ENCODE measurements around the gene CDHR2.
A peak's percentile ranks its signal among the peaks of the same experiment; 100 is the strongest.

The CDHR2 gene

DNA sequence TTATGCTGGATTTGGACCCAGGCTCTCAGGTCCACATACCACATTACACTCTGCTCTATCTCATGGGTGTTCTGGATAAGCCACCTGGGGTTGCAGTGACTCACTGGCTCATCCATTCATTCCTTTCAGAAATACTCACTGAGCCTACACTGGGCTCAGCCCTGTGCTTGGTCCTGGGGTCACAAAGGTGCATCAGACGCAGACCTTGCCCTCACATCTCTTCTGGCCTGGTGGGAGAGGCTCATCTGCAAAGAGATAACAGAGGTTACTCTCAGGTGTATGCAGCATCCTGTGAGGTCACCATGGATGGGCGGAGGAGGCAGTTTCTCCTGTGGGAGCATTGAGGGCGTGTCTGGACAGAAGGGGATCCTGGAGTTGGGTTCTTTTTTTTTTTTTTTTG lies 12.1 kb downstream of the CDHR2 start:
- intact Hi-C loops (cut with DNase I): no loop called here
- no peak for DNase-seq

DNA sequence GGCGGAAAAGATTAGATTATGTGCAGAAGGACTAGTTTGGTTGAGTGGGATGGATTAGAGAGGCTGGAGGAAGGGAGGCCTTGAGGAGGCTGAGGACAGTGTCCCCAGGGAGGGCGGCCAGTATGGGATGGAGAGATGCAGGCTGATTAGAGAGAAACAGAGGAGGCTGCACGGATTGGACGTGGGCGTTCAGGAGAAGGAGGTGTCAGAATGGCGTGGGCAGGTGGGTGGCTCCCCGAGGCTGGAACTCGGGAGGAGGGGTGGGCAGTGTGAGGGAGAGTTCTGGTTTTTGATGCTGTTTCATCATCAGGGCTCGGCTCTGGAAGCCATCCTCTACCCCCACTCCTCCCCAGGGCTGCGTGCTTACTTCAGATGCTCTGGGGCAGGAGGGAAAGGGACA lies 13.0 kb downstream of the CDHR2 start:
- intact Hi-C loops (cut with DNase I): no loop called here
- no peak for DNase-seq

DNA sequence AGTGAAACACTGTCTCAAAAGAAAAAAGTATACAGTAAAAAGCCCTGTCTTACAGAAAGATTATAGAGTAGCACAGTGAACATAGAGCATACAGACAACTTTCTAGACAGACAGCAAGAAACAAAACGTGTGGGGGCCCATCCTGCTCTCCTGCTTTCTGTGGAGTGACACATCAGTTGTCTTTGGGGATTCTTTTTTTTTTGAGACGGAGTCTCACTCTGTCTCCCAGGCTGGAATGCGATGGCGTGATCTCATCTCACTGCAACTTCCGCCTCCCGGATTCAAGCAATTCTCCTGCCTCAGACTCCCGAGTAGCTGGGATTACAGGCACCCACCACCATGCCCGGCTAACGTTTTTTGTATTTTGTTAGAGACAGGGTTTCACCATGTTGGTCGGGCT lies 14.9 kb downstream of the CDHR2 start:
- DNase-seq: no peak
- intact Hi-C loops (cut with DNase I): no loop called here

DNA sequence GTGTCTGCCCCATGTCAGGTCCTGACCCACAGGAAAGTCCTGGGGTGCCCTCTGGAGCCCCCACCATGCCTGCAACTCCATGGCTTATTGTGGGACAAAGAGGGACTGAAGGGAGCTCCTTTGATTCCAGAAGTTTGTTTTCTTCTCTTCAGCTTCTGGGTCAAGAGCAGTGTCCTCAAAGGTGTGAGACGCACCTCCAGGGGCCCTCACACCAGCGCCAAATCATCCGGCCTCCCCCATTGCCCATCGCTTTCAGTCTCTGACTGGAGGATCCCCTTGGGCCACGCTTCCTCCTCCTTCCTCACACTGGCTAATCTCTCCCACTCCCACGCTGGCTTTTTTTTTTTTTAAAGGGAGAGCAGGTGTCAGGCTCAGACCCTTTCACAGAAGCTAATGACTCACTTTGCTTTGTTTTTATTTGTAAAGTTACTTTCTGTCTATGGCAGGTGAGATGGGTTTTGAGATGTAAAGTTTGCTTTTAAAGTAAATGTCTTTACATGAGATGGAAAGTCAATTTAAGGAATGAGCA lies 16.7 kb downstream of the CDHR2 start:
- intact Hi-C loops (cut with DNase I): no loop called here
- DNase-seq: no peak

DNA sequence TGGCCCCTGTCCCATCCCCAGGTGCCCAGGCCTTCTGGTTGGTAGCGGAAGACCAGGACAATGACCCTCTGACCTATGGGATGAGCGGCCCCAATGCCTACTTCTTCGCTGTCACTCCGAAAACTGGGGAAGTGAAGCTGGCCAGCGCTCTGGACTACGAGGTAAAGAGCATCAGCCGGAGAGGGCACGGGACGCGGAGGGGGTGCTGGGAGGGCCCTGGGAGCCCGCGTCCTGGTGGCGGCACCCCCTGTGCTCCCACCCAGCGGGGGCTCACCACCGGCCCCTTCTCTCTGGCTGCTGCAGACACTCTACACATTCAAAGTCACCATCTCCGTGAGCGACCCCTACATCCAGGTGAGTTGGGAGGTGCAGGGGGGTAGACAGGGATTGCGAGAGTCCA lies 19.5 kb downstream of the CDHR2 start:
- intact Hi-C loops (cut with DNase I): no loop called here
- no peak for DNase-seq

DNA sequence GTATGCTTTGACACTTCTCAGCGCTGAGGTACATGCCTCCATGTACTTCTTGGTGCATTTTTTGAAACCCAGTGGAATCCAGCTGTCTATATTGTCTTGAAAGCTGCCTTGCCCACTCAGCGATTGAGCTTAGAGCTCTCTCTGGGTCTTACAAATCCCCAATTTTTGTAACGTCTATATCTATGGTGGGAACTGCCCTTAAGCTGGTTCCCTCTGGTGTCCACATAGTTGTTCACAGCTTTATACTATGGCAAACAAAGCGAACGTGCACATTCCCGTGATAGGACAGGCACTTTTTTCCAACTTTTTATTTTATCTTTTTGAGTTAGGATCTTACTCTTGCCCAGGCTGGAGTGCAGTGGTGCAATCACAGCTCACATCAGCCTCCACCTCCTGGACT lies 20.9 kb downstream of the CDHR2 start:
- intact Hi-C loops (cut with DNase I): no loop called here
- DNase-seq: no peak

DNA sequence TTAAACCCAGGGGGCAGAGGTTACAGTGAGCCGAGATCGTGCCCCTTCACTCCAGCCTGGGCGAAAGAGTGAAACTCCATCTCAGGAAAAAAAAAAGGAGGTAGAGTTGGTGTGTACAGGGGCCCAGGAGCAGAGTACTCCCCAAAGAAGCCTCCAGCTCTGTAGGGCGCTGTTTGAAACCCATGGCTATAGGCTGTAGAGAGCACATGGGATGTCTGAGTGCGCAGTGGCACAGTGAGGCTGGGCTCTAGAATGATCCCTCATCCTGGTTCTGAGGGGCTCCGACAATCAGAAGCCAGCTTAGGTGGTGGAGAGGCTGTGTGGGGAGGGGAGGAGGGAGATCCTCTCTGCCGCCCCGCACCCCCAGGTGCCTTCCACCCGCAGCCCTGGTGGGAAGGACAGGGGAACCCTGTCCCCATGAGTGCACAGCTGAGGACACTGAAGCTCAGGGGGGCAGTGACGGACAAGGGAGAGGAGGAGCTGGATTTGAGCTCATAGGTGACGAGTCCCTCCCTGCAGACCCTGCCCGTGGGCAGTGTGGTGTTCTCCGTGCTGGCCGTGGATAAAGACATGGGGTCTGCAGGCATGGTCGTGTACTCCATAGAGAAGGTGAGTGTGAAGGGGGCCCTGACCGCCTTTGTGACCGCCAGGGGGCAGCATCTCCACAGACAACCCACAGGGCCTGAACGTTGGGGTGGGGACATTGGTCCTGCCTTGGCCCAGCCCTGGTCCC lies 24.6 kb downstream of the CDHR2 start:
- peak; percentile 67 to 96 (median 84) for DNase-seq
- intact Hi-C loops (cut with DNase I): no loop called here

DNA sequence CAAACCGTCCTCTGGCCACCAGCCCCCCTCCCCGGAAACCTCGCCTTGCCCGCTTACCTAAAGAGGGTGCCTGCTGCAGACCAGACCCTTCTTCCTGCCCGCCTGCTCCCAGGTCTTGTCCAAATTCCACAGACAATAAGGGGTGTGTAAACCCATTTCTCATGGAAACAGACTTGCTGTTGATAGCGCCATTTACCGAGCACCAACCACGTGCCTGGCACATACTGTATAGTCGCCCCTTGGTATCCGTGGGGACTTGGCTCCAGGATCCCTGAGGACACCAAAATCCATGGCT lies 25.1 kb downstream of the CDHR2 start:
- no peak for DNase-seq
- intact Hi-C loops (cut with DNase I): no loop called here

DNA sequence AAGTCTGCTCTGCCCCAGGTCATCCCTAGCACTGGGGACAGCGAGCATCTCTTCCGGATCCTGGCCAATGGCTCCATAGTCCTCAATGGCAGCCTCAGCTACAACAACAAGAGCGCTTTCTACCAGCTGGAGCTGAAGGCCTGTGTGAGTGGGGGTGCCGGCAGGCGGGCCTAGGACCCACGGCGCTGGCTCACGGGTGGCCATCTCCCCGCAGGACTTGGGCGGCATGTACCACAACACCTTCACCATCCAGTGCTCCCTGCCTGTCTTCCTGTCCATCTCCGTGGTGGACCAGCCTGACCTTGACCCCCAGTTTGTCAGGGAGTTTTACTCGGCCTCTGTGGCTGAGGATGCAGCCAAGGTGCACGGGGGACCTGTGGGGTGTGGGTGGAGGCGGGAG lies 25.9 kb downstream of the CDHR2 start:
- DNase-seq: no peak
- intact Hi-C loops (cut with DNase I): no loop called here

DNA sequence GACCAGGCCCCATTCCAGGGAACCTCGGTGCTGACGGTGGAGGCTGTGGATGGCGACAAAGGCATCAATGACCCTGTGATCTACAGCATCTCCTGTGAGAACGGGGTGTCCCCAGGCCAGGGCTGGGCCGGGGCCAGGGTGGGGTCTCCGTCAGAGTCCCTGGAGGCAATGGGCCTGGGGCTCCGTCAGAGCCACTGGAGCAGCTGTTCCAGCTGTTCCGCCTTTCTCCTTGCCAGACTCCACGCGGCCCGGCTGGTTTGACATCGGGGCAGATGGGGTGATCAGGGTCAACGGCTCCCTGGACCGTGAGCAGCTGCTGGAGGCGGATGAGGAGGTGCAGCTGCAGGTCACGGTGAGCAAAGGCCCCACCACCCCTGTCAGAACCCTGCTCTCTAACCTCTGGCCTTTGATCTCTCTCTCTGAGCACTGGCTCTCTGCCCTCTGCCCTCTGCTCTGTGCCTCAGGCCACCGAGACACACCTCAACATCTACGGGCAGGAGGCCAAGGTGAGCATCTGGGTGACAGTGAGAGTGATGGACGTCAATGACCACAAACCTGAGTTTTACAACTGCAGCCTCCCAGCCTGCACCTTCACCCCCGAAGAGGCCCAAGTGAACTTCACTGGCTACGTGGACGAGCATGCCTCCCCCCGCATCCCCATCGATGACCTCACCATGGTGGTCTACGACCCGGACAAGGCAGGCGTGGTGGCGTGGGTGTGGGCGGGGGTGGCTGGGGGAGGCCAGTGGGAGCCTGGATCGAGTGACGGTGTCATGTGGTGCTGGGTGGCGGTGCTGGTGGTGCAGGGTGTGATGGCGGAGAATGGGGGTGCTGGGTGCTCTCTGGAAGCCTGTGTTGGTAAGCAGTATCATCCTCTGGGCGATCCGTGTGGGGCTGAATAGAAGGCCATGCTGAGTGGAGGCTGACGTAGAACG lies 26.6 kb downstream of the CDHR2 start:
- intact Hi-C loops (cut with DNase I): no loop called here
- no peak for DNase-seq

DNA sequence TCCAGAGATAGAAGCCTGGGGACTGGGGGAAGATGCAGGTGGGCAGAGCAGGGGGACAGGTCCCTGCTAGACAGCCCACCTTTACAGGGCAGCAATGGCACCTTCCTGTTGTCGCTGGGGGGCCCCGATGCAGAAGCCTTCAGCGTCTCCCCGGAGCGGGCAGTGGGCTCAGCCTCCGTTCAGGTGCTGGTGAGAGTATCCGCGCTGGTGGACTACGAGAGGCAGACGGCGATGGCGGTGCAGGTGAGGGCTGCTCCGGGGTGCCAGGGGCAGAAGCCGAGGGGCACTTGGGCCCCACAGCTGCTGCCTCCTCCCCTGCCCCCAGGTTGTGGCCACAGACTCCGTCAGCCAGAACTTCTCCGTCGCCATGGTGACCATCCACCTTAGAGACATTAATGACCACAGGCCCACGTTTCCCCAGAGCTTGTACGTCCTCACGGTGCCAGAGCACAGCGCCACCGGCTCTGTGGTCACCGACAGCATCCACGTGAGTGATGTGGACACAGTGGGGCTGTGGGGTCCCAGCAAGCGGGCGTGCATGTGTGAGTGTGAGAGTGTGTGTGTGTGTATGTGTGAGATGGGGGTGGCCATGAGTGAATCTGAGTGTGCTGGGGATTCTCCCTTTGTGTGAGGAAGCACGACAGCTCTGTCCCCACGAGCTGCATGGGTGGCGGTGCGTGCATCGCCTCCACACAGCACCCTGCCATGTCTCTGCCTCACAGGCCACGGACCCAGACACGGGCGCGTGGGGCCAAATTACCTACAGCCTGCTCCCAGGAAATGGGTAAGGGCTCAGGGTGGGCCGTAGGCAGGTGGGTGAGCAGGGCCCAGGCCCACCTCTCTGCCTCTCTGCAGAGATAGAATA lies 28.4 kb downstream of the CDHR2 start:
- intact Hi-C loops (cut with DNase I): no loop called here
- DNase-seq: no peak

DNA sequence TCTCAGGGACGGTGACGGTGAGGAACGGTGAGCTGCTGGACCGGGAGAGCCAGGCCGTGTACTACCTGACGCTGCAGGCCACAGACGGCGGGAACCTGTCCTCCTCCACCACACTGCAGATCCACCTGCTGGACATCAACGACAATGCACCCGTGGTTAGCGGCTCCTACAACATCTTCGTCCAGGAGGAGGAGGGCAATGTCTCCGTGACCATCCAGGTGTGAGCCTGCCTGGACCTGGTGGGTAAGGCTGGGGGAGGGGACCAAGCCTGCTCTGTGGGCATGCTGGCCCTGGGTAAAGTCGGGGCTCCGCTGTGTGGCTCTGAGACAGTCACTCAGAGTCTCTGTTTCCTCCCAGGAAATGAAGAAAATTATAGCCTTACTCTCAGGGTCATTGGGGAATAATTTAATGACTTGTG lies 29.3 kb downstream of the CDHR2 start:
- intact Hi-C loops (cut with DNase I): no loop called here
- DNase-seq: no peak

DNA sequence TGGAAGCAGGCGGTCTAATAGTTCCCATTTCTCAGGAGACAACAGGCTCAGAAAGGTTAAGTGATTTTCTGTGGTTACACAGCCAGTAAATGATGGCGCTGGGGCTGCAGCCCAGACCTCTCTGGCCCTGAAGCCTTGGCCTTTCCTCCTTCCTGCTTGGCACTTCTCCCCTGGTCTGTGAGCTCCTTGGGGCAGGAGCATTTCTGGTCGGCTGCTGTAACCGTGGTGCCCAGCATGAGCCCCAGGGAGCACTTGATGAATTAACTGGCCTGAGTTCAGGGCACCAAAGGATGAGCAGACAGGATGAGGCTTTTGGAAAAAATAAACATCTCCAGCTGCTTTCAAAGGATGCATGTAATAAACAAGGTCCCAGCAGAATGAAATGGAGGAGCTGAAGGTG lies 30.2 kb downstream of the CDHR2 start:
- intact Hi-C loops (cut with DNase I): no loop called here

DNA sequence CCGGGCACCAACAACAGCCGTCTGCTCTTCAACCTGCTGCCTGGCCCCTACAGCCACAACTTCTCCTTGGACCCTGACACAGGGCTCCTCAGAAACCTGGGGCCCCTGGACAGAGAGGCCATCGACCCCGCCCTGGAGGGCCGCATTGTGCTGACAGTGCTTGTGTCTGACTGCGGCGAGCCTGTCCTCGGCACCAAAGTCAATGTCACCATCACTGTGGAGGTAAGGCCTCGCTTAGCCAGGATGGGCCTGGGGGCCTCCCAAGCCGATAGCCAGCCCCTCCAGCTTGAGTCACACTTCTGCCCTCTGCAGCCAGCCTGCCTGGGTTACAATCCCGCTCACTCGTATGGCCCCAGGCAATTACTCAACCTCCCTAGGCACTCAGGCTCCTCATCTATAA lies 32.2 kb downstream of the CDHR2 start:
- intact Hi-C loops (cut with DNase I): no loop called here
- DNase-seq: no peak

More for the DNA sequence above, 30.2 kb downstream of the CDHR2 start:
- DNase-seq: no peak

DNA sequence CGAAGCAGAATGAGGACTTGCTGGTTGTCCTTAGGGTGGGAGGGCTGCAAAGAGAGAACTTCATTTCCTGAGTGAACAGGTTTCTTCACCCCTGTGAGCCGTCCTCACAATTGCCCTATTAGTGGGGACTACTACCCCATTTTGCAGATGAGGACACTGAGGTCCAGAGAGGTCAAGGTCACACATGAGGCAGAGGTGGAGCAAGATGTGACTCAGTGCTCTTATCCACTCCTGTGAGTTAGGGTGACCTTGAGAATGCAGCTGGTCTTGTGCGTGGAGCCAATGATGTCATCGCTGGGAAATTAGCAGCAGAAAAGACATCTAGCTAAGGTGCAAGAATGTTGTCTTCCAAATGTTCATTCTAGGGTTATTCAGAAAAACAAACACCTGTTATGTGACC lies 33.9 kb downstream of the CDHR2 start:
- intact Hi-C loops (cut with DNase I): no loop called here

DNA sequence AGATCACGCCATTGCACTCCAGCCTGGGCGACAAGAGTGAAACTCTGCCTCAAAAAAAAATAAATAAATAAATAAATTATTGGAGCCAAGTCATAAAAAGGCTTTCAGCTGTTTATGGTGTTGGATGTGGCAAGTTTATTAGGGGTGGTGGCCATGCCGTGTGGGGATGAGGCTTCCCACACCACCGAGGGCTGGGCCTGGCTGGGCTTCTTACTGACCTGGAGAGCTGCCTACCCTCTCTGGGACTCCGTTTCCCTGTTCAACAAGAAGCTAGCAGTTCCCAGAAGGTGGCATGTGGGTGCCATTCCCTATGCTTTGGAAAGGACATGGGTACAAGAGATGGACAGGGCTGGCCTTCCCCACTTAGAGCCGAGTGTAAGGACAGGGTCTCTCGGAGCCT lies 38.3 kb downstream of the CDHR2 start:
- DNase-seq: peak in 1 of 10 donors; percentile 43
- intact Hi-C loops (cut with DNase I): no loop called here

More for the DNA sequence above, 33.9 kb downstream of the CDHR2 start:
- DNase-seq: no peak

DNA sequence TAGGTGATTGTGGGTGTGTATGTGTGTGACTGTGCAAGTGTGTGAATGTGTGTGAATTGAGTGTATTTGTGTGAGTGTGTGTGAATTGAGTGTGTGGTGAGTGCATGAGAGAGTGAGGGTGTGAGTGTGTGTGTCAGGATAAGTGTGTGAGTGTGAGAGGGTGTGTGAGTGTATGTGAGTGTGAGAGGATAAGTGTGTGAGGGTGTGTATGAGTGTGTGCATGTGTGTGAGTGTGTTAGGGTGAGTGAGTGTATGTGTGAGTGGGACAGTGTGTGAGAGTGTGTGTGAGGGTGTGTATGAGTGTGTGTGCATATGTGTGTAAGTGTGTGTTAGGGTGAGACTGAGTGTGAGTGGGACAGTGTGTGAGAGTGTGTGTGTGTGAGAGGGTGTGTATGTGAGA lies 39.2 kb downstream of the CDHR2 start:
- intact Hi-C loops (cut with DNase I): no loop called here

DNA sequence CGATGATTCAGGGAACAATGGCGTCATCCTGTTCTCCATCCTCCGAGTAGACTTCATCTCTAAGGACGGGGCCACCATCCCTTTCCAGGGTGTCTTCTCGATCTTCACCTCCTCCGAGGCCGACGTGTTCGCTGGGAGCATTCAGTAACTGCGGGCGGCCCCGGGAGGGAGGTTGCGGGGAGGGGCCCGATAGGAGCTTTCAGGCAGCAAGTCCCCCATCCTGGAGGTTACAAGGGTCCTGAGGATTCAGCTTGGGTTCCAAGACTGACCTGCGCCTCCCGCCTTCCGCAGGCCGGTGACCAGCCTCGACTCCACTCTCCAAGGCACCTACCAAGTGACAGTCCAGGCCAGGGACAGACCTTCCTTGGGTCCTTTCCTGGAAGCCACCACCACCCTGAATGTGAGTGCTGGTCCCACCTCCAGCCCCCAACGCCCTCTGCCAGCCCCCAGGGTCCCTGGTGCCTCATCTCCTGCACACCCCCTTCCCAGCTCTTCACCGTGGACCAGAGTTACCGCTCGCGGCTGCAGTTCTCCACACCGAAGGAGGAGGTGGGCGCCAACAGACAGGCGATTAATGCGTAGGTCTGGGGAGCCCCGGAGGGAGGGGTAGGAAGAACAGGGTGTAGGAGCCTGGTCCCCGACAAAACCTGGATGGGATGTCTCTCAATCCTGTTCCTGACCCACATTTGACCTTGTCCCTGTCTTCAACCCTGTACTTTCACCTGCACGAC lies 40.1 kb downstream of the CDHR2 start:
- DNase-seq: peak in 1 of 10 donors; percentile 70
- intact Hi-C loops (cut with DNase I): no loop called here

More for the DNA sequence above, 39.2 kb downstream of the CDHR2 start:
- no peak for DNase-seq

DNA sequence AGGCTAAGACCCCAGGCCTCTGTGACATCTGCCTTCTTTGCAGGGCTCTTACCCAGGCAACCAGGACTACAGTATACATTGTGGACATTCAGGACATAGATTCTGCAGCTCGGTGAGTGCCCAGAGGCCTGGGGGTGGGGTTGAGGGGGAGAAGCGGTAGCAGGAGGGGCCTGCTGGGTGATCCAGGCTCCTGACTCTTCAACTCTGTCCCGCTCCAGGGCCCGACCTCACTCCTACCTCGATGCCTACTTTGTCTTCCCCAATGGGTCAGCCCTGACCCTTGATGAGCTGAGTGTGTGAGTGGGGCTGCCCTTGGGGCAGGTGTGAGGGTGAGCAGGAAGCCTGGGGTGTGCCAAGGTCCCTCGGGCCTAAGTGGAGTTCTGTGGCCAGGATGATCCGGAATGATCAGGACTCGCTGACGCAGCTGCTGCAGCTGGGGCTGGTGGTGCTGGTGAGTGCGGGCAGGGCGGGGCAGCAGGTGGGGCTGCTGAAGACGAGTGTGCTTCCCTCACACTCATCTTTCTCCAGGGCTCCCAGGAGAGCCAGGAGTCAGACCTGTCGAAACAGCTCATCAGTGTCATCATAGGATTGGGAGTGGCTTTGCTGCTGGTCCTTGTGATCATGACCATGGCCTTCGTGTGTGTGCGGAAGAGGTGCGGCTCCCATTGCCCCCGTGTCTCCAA lies 41.0 kb downstream of the CDHR2 start:
- intact Hi-C loops (cut with DNase I): no loop called here
- peak in 1 of 10 donors; percentile 59 for DNase-seq

Measured in posterior cingulate gyrus (tissue), 11 donors.